ENCODE data around the gene RNF169. TPM values are rescaled to one million over a fixed set of nuclear protein-coding genes. Genes with fewer than 3 reads are reported as not detected.

The RNF169 gene
- total and polyA plus RNA-seq, 9 of the 15 experiments (the other 6 are each of a cell fraction or from before 2014, with no cell fraction given), result 0.68 to 18.1 (median 10.1) TPM

DNA sequence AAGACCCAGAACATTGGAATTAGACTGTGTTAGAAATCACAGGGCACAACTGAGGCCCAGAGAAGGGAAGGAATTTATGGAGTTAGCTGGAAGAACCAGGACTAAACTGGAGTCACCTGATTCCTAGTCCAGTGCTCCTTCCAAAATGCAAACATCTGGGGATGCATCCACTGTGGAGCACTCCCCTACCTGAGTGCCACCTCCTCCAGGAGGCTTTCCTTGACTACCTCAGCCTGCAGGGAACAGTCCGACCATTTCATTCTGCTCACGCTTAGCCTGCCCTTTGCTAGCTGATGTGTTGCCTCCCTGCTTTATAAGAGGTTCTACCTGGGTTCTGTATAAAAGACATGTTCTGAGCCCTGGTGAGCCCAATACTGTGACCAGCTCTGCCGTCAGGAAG is 41.5 kb upstream of the RNF169 start:
- H2AFZ ChIP-seq (ENCODE audit: low read depth, low read length), result no peak overlapping the region
- FAIRE-seq (no peak), DNase-seq (ENCODE audit: extremely low read depth in 1 of 4, low spot score in 3 of 4) (no peak), ATAC-seq (no peak)
- no peaks in the 10 kb centered on the region for H3K9me3 ChIP-seq (replicated peaks; ENCODE audit: control insufficient read depth, insufficient read depth, low read depth, low read length)
- no peaks in the 10 kb centered on the region for H3K79me2 ChIP-seq (ENCODE audit: control insufficient read depth, insufficient read depth, low read length)
- H3K27ac ChIP-seq (ENCODE audit: extremely low read depth, low read depth, low read length), result no peak overlapping the region
- 49% methylated on average over 3 of the region's 3 CpGs for WGBS (ENCODE audit: insufficient coverage, low coverage, missing lambda C conversion rate)
- H3K36me3 ChIP-seq (ENCODE audit: control insufficient read depth, insufficient read depth, low read length), result no peaks in the 10 kb centered on the region
- in situ Hi-C loops (cut with MboI), result no loop called here
- no peak overlapping the region for H3K4me3 ChIP-seq
- H3K9ac ChIP-seq (ENCODE audit: insufficient read depth in 1 of 2, low read depth in 2 of 2, low read length in 2 of 2), result peak overlapping the region in 1 of 2 experiments; percentile 53; a peak in 1 of 4 replicates
- no peaks in the 10 kb centered on the region for H3K27me3 ChIP-seq (ENCODE audit: control insufficient read depth in 2 of 2, insufficient read depth in 2 of 2, low read length in 2 of 2)
- intact Hi-C loops (cut with micrococcal nuclease), result loop anchor here (10.0 kb wide), 1 partner anchor 538 kb away; the partner anchor contains the start of gene TPBGL
- H3K4me2 ChIP-seq (ENCODE audit: insufficient read depth, low read length), result no peak overlapping the region
- H4K20me1 ChIP-seq (replicated peaks; ENCODE audit: control insufficient read depth, insufficient read depth, low read length), result no peaks in the 10 kb centered on the region
- no peaks in the 10 kb centered on the region for H3K9me1 ChIP-seq (ENCODE audit: control insufficient read depth, insufficient read depth, low read length)
- no TSS peak for BruUV-seq (replicated peaks)
- TF ChIP-seq, protein P1, sequence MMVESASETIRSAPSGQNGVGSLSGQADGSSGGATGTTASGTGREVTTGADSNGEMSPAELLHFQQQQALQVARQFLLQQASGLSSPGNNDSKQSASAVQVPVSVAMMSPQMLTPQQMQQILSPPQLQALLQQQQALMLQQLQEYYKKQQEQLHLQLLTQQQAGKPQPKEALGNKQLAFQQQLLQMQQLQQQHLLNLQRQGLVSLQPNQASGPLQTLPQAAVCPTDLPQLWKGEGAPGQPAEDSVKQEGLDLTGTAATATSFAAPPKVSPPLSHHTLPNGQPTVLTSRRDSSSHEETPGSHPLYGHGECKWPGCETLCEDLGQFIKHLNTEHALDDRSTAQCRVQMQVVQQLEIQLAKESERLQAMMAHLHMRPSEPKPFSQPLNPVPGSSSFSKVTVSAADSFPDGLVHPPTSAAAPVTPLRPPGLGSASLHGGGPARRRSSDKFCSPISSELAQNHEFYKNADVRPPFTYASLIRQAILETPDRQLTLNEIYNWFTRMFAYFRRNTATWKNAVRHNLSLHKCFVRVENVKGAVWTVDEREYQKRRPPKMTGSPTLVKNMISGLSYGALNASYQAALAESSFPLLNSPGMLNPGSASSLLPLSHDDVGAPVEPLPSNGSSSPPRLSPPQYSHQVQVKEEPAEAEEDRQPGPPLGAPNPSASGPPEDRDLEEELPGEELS (CRISPR knock-in tag; IDR thresholded peaks at IDR 0.05; ENCODE audit: borderline replicate concordance), result no peak
- TF ChIP-seq ZFP36 (IDR thresholded peaks at IDR 0.05; ENCODE audit: low read depth, low read length, partially characterized antibody) (peak; percentile 96), GATAD2B (IDR thresholded peaks at IDR 0.05; ENCODE audit: borderline replicate concordance) (no peak), BRCA1 (IDR thresholded peaks at IDR 0.05) (no peak), BRCA1 (CRISPR knock-in tag; IDR thresholded peaks at IDR 0.05) (no peak), FOXJ2 (tag; IDR thresholded peaks at IDR 0.05) (no peak), RBM25 (IDR thresholded peaks at IDR 0.05; ENCODE audit: low read depth, low read length, severe bottlenecking) (peak; percentile 66), ZNF311 (CRISPR knock-in tag; IDR thresholded peaks at IDR 0.05) (no peak), EP400 (IDR thresholded peaks at IDR 0.05) (no peak)
- ChIA-PET POLR2A (no interaction called here), CTCF (ENCODE audit: low intra/inter-chr PET ratio) (no interaction called here)
- H3K4me1 ChIP-seq (replicated peaks in 1 of 2; ENCODE audit: control insufficient read depth in 2 of 2, insufficient read depth in 2 of 2, low read length in 2 of 2), result peaks cover 15 to 37% of the 10 kb centered on the region in 2 experiments; a peak in 4 of 5 replicates

Measured in K562 (cell line).